ENCODE measurements around the gene TYROBP.

Gene TYROBP

DNA sequence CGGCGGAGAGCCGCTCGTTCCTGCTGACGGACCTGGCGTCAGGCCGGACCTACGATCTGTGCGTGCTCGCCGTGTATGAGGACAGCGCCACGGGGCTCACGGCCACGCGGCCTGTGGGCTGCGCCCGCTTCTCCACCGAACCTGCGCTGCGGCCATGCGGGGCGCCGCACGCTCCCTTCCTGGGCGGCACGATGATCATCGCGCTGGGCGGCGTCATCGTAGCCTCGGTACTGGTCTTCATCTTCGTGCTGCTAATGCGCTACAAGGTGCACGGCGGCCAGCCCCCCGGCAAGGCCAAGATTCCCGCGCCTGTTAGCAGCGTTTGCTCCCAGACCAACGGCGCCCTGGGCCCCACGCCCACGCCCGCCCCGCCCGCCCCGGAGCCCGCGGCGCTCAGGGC, 36.5 kb upstream of the TYROBP start:
- no peak for DNase-seq
- Histone ChIP-seq H3K27me3 (no peaks in the 10 kb centered on the region), H3K4me3 (ENCODE audit: low read depth, low read length) (no peak overlapping the region), H3K36me3 (no peaks in the 10 kb centered on the region; the same call in 1 of the 2 replicates), H3K9me3 (no peaks in the 10 kb centered on the region), H3K4me1 (no peaks in the 10 kb centered on the region)
- no peak for TF ChIP-seq CTCF (IDR thresholded peaks at IDR 0.05; ENCODE audit: low read depth, low read length)

- no peaks in the 10 kb centered on the region for H3K4me1 ChIP-seq
- no peak overlapping the region for H3K4me3 ChIP-seq (ENCODE audit: low read depth, low read length)
- no peaks in the 10 kb centered on the region for H3K27me3 ChIP-seq
- no peak for TF ChIP-seq CTCF (IDR thresholded peaks at IDR 0.05; ENCODE audit: low read depth, low read length)
- no peaks in the 10 kb centered on the region; the same call in 1 of the 2 replicates for H3K36me3 ChIP-seq
- H3K9me3 ChIP-seq, result no peaks in the 10 kb centered on the region
- DNase-seq, result no peak
Observed at GRCh38 chr19:35943321-35944301, 35.5 kb upstream of the TYROBP start.

DNA sequence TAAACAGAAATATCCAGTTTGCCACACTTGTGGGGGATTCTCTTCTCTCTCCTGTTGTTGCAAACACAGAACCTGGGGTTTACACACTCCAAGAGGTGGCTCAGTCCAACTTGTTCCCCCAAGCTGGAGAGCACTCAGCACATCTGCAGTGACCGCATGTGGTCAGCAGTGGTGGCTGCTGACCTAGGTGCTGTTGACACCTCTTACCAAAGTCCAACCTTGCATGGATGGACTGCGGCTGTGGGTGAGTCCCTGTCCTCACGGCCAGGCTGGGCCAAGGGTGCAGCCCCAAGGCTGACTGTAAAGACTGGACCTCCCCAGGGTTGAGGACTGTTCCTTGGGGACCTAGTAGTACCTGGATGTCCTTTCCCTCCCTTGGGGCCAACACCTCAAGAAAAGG, 34.1 kb upstream of the TYROBP start:
- no peak overlapping the region for H3K4me3 ChIP-seq (ENCODE audit: low read depth, low read length)
- no peak for DNase-seq
- no peaks in the 10 kb centered on the region; the same call in 1 of the 2 replicates for H3K36me3 ChIP-seq
- no peak for TF ChIP-seq CTCF (IDR thresholded peaks at IDR 0.05; ENCODE audit: low read depth, low read length)
- no peaks in the 10 kb centered on the region for H3K4me1 ChIP-seq
- no peaks in the 10 kb centered on the region for H3K9me3 ChIP-seq
- no peaks in the 10 kb centered on the region for H3K27me3 ChIP-seq

DNA sequence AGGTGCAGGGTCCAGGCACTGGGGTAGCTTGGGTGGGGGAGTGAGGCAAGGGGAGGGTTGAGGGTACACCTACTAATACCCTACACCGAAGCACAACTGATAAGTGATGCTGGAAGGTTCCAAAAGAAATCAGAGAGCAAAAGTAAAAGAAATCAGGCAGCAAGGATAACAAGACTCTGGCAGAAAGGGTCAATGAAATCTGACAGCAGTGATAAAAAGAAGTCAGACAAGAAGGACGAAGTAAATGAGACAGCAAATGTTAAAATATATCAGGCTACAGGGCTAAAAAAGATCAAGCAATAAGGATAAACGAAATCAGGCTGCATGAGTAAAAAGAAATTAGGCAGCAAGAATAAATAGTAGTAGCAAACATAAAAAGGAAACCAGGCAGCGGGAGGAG, 32.7 kb upstream of the TYROBP start:
- Histone ChIP-seq H3K9me3 (no peaks in the 10 kb centered on the region), H3K36me3 (no peaks in the 10 kb centered on the region; the same call in 1 of the 2 replicates), H3K4me1 (no peaks in the 10 kb centered on the region), H3K27me3 (no peaks in the 10 kb centered on the region), H3K4me3 (ENCODE audit: low read depth, low read length) (no peak overlapping the region)
- DNase-seq, result no peak
- no peak for TF ChIP-seq CTCF (IDR thresholded peaks at IDR 0.05; ENCODE audit: low read depth, low read length)

- Histone ChIP-seq H3K4me3 (ENCODE audit: low read depth, low read length) (no peak overlapping the region), H3K9me3 (no peaks in the 10 kb centered on the region), H3K4me1 (no peaks in the 10 kb centered on the region), H3K36me3 (no peaks in the 10 kb centered on the region; the same call in 1 of the 2 replicates), H3K27me3 (no peaks in the 10 kb centered on the region)
- TF ChIP-seq CTCF (IDR thresholded peaks at IDR 0.05; ENCODE audit: low read depth, low read length), result no peak
- no peak for DNase-seq
Observed at GRCh38 chr19:35940078-35940775, 32.1 kb upstream of the TYROBP start.

Data from BE2C (cell line).